Measurements from ENCODE around the gene STAB1.
A peak's percentile ranks its signal among the peaks of the same experiment; 100 is the strongest.

STAB1 gene, protein sequence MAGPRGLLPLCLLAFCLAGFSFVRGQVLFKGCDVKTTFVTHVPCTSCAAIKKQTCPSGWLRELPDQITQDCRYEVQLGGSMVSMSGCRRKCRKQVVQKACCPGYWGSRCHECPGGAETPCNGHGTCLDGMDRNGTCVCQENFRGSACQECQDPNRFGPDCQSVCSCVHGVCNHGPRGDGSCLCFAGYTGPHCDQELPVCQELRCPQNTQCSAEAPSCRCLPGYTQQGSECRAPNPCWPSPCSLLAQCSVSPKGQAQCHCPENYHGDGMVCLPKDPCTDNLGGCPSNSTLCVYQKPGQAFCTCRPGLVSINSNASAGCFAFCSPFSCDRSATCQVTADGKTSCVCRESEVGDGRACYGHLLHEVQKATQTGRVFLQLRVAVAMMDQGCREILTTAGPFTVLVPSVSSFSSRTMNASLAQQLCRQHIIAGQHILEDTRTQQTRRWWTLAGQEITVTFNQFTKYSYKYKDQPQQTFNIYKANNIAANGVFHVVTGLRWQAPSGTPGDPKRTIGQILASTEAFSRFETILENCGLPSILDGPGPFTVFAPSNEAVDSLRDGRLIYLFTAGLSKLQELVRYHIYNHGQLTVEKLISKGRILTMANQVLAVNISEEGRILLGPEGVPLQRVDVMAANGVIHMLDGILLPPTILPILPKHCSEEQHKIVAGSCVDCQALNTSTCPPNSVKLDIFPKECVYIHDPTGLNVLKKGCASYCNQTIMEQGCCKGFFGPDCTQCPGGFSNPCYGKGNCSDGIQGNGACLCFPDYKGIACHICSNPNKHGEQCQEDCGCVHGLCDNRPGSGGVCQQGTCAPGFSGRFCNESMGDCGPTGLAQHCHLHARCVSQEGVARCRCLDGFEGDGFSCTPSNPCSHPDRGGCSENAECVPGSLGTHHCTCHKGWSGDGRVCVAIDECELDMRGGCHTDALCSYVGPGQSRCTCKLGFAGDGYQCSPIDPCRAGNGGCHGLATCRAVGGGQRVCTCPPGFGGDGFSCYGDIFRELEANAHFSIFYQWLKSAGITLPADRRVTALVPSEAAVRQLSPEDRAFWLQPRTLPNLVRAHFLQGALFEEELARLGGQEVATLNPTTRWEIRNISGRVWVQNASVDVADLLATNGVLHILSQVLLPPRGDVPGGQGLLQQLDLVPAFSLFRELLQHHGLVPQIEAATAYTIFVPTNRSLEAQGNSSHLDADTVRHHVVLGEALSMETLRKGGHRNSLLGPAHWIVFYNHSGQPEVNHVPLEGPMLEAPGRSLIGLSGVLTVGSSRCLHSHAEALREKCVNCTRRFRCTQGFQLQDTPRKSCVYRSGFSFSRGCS (N-terminal part only)

DNA sequence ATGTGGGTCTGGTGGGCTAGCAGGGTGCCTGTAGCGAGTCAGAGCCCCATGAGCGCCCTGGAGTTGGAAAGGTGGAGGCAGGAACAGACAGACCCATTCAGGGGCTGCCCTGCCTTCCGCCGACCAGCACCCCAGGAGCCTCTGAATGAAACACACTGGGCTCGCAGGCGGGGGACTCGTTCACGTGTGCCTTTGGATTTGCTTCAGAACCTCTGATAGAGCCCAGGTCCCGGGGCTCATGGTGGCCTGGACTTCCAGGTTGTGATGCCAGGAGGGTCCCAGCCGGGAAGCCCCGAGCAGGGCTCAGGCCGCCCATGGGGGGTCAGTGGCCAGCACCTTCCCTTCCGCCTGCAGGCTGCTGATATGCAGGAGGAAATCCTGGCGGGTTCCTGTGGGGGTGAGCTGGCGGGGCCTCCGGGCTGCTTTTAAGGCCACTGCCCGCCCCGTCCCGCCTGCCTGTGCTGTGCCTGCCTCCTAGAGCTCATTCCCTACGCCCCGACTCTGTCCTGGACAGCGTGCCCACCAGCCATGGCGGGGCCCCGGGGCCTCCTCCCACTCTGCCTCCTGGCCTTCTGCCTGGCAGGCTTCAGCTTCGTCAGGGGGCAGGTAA, at the start of gene STAB1:
TSS of gene STAB1 (plus strand) at position 453 of the 610 bp plus-strand sequence. CDS start at position 529, 76 bp downstream.
- DNase-seq (ENCODE audit: low spot score), result no peak
- H3K27ac ChIP-seq, result peak within 1 kb of the TSS; percentile 53
- TF ChIP-seq, protein P1, sequence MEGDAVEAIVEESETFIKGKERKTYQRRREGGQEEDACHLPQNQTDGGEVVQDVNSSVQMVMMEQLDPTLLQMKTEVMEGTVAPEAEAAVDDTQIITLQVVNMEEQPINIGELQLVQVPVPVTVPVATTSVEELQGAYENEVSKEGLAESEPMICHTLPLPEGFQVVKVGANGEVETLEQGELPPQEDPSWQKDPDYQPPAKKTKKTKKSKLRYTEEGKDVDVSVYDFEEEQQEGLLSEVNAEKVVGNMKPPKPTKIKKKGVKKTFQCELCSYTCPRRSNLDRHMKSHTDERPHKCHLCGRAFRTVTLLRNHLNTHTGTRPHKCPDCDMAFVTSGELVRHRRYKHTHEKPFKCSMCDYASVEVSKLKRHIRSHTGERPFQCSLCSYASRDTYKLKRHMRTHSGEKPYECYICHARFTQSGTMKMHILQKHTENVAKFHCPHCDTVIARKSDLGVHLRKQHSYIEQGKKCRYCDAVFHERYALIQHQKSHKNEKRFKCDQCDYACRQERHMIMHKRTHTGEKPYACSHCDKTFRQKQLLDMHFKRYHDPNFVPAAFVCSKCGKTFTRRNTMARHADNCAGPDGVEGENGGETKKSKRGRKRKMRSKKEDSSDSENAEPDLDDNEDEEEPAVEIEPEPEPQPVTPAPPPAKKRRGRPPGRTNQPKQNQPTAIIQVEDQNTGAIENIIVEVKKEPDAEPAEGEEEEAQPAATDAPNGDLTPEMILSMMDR (conservative IDR thresholded peaks at IDR 0.05; ENCODE audit: low read depth), result no peak
- ChIA-PET POLR2A (ENCODE audit: low non-redundant PET) (no interaction called here), CTCF (no interaction called here)

DNA sequence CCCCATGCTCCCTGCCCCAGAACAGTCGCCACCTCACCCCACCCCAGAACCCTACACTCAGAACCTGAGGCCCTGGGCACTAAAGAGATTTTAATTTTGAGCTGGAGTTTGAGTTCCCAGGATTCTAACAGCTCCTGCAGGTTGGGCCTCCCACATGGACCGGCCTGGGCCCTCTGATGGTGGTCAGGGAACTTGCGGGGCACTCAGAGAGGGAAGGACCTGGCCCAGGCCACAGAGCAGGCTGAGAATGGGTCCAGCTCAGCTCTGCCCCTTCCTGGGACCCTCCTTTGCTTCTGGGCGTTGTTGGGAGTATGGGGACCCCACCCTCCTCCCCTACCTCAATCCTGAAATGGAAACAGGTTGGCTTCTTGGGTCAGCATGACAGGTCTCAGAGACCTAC, 49.1 kb upstream of the STAB1 start:
- no peak for DNase-seq (ENCODE audit: low spot score)
- TF ChIP-seq, protein P1 (conservative IDR thresholded peaks at IDR 0.05; ENCODE audit: low read depth), result no peak
- POLR2A ChIA-PET (ENCODE audit: low non-redundant PET), result no interaction called here
- no peak overlapping the region for H3K27ac ChIP-seq
- CTCF ChIA-PET, result interaction anchor here (0.6 to 1.5 kb wide), 4 partner anchors 13 to 64 kb away, joined by 3 to 8 read pairs (median 8); no protein-coding TSS in a partner anchor

DNA sequence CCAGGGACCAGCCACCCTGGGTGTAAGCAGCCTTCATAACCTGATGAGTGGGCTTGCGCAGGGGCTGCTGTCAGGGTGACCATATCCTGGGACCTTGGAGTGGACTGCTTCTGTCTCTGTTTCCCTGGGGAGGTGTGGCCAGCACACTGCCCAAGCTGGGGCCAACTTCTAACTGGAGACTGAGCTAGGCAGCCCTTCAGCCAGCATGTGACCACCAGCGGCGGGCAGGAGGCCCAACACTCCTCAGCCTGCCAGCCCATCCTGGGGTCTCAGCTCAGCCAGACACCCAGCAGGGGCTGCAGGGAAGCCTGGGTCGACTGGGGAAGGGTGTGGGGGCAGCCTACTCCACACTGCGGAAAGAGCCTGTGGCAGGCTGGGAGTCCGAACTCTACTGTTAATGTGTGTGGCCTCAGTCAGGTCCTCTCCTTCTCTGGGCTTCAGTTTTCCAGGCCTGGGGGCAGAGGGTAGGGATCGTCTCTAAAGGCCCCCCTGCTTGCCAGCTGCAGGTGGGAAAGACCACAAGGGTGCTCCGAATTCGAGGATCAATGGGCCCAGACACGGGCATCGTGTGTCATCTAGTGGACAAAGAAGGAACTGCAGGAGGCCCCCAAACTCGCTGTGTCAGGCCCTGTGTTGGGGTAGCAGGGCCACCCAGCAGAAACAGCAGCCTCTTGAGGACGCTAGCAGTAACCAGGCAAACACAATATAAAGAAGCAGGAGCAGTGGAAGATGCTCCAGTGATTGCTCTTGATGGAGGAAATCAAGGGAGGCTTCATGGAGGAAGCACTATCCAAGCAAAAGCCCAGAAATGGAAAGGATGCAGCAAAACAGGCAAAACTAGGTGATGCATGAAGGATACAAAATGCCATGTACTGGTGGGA, 48.3 kb upstream of the STAB1 start:
- ChIA-PET CTCF (interaction anchor here (0.5 to 1.5 kb wide), 9 partner anchors 14 to 176 kb away, joined by 3 to 8 read pairs (median 3); no protein-coding TSS in a partner anchor), POLR2A (ENCODE audit: low non-redundant PET) (no interaction called here)
- peak; percentile 48 for DNase-seq (ENCODE audit: low spot score)
- no peak overlapping the region for H3K27ac ChIP-seq
- TF ChIP-seq, protein P1 (conservative IDR thresholded peaks at IDR 0.05; ENCODE audit: low read depth), result peak; percentile 99

DNA sequence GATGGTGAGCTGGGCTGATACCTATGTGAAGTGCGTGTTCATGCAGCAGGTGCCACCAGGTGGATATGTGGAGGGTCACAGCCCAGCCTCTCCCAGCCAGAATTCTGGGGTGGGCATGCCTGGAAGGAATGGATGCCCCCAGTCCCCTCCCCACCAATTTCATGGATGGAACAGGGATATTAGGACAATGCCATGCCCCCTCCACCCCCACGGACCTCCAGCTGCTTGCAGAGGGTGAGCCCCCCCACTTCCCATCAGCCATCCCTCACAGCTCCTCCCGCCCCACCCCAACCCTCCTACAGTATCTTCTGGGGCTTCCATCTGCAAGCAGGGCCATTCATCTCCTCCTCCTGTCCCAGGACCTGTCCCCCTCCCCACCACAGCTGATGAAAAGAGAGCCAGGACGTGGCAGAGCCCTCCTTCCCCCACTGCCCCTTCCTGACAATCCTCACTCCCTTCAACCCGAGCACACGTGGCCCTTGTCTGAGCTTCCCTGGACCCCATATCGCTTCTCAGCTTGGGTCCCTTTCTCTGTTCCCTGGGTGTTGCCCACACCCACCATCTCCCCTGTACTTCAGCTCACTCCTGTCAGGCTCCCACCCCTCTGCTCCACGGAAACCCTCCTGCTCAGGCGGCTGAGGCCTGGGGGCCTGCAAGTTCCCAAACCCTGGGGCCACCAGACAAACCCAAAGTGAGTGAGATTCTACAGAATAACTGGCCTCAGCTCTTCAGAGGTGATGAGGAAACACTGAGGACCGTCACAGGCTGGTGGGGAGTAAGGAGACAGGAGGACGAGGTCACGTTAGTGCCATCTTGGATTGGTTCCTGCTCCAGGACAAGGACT, 47.4 kb upstream of the STAB1 start:
- ChIA-PET CTCF (interaction anchor here (0.6 to 1.1 kb wide), 6 partner anchors 9 to 177 kb away, joined by 3 to 4 read pairs (median 3); no protein-coding TSS in a partner anchor), POLR2A (ENCODE audit: low non-redundant PET) (no interaction called here)

More for the DNA sequence above, 47.4 kb upstream of the STAB1 start:
- H3K27ac ChIP-seq, result no peak overlapping the region
- no peak for DNase-seq (ENCODE audit: low spot score)
- TF ChIP-seq, protein P1 (conservative IDR thresholded peaks at IDR 0.05; ENCODE audit: low read depth), result no peak
